HG03432 (cell line): ENCODE measurements around the gene VSTM4.

Source experiments
- ATAC-seq: cut with Tn5 transposase; IDR thresholded peaks from one replicate; pipeline ENCODE4 v1.9.1; 2021; ENCODE audit warnings: mild to moderate bottlenecking, moderate library complexity; ENCODE audit not compliant: unreplicated experiment

VSTM4 gene

GRCh38 chr10:49011756-49012155, 103.6 kb downstream of the VSTM4 start:
- ATAC-seq = no peak

- no peak for ATAC-seq
Measured at GRCh38 chr10:49010865-49011264, 104.5 kb downstream of the VSTM4 start.

GRCh38 chr10:49010295-49010694, 105.0 kb downstream of the VSTM4 start:
- ATAC-seq = no peak

- no peak for ATAC-seq
Measured at GRCh38 chr10:49009199-49009979, 105.9 kb downstream of the VSTM4 start.

- ATAC-seq = no peak
Measured at GRCh38 chr10:49008505-49009198, 106.7 kb downstream of the VSTM4 start.

- no peak for ATAC-seq
Measured at GRCh38 chr10:49008091-49008490, 107.2 kb downstream of the VSTM4 start.

GRCh38 chr10:49007129-49007528, 108.2 kb downstream of the VSTM4 start:
- no peak for ATAC-seq

- no peak for ATAC-seq
Measured at GRCh38 chr10:49005270-49005669, 110.1 kb downstream of the VSTM4 start.

GRCh38 chr10:49001870-49002672, 113.3 kb downstream of the VSTM4 start:
- ATAC-seq = no peak

- ATAC-seq = no peak
Measured at GRCh38 chr10:49001402-49001801, 113.9 kb downstream of the VSTM4 start.

GRCh38 chr10:49000437-49001398, 114.6 kb downstream of the VSTM4 start:
- no peak for ATAC-seq

- ATAC-seq = no peak
Measured at GRCh38 chr10:48999346-48999745, 116.0 kb downstream of the VSTM4 start.

GRCh38 chr10:48996329-48996728, 119.0 kb downstream of the VSTM4 start:
- no peak for ATAC-seq

- ATAC-seq = no peak
Measured at GRCh38 chr10:48993627-48994026, 121.7 kb downstream of the VSTM4 start.

- no peak for ATAC-seq
Measured at GRCh38 chr10:48990226-48990625, 125.1 kb downstream of the VSTM4 start.

- ATAC-seq = no peak
Measured at GRCh38 chr10:48985621-48986158, 129.6 kb downstream of the VSTM4 start.

- no peak for ATAC-seq
Measured at GRCh38 chr10:48983648-48984351, 131.5 kb downstream of the VSTM4 start.

GRCh38 chr10:48982584-48982983, 132.7 kb downstream of the VSTM4 start:
- ATAC-seq = no peak

- no peak for ATAC-seq
Measured at GRCh38 chr10:48981310-48981907, 133.9 kb downstream of the VSTM4 start.
